ENCODE data around the gene ARHGAP30.
A peak's percentile ranks its signal among the peaks of the same experiment; 100 is the strongest.

The ARHGAP30 gene

GRCh38 chr1:161079436-161080110 is 9.9 kb upstream of the ARHGAP30 start:
- H3K23ac ChIP-seq (ENCODE audit: low read length) = no peak overlapping the region
- H2BK5ac ChIP-seq (ENCODE audit: low read length) = no peak overlapping the region
- peak overlapping the region; percentile 52 for H3K56ac ChIP-seq (ENCODE audit: low read length)
- no peak overlapping the region for H3K4ac ChIP-seq (ENCODE audit: low read depth, low read length)
- no peak overlapping the region for H2BK120ac ChIP-seq (ENCODE audit: low read depth, low read length)
- no peak overlapping the region for H3K27ac ChIP-seq (ENCODE audit: low read depth, low read length)
- H3K79me1 ChIP-seq (ENCODE audit: low read length) = no peaks in the 10 kb centered on the region
- H4K8ac ChIP-seq (ENCODE audit: low read depth, low read length) = no peak overlapping the region
- H3K9ac ChIP-seq (ENCODE audit: low read length) = no peak overlapping the region
- H3K4me3 ChIP-seq (ENCODE audit: low read length) = no peak overlapping the region
- no peak overlapping the region for H3K18ac ChIP-seq (ENCODE audit: low read length)
- H3K36me3 ChIP-seq (ENCODE audit: control insufficient read depth, insufficient read depth, low read length) = no peaks in the 10 kb centered on the region
- H3K79me2 ChIP-seq (ENCODE audit: control insufficient read depth, insufficient read depth, low read length) = no peaks in the 10 kb centered on the region
- no peak overlapping the region for H2BK15ac ChIP-seq (replicated peaks; ENCODE audit: low read depth)
- H3K4me1 ChIP-seq (ENCODE audit: control insufficient read depth, low read depth, low read length) = peaks cover 4% of the 10 kb centered on the region
- WGBS (ENCODE audit: extremely low coverage, insufficient coverage, low lambda C conversion rate) = no CpG with 5 or more reads among the region's 41 CpGs
- H3K27me3 ChIP-seq (ENCODE audit: insufficient read depth, low read length, poor library complexity) = no peaks in the 10 kb centered on the region
- no peak for DNase-seq
- no peak overlapping the region for H2AK5ac ChIP-seq (ENCODE audit: low read length)
- no peak overlapping the region for H3K4me2 ChIP-seq (ENCODE audit: low read length)
- H4K5ac ChIP-seq (ENCODE audit: low read length) = no peak overlapping the region

- Histone ChIP-seq H3K9ac (ENCODE audit: low read length) (no peak overlapping the region), H4K5ac (ENCODE audit: low read length) (no peak overlapping the region), H3K79me1 (ENCODE audit: low read length) (no peaks in the 10 kb centered on the region), H3K4me2 (ENCODE audit: low read length) (no peak overlapping the region), H3K36me3 (ENCODE audit: control insufficient read depth, insufficient read depth, low read length) (no peaks in the 10 kb centered on the region), H3K56ac (ENCODE audit: low read length) (no peak overlapping the region), H3K27ac (ENCODE audit: low read depth, low read length) (no peak overlapping the region), H2BK120ac (ENCODE audit: low read depth, low read length) (no peak overlapping the region), H3K27me3 (ENCODE audit: insufficient read depth, low read length, poor library complexity) (no peaks in the 10 kb centered on the region), H3K23ac (ENCODE audit: low read length) (no peak overlapping the region), H3K18ac (ENCODE audit: low read length) (no peak overlapping the region), H2AK5ac (ENCODE audit: low read length) (no peak overlapping the region), H4K8ac (ENCODE audit: low read depth, low read length) (no peak overlapping the region), H3K4me3 (ENCODE audit: low read length) (no peak overlapping the region), H3K79me2 (ENCODE audit: control insufficient read depth, insufficient read depth, low read length) (no peaks in the 10 kb centered on the region), H2BK5ac (ENCODE audit: low read length) (no peak overlapping the region), H2BK15ac (replicated peaks; ENCODE audit: low read depth) (no peak overlapping the region), H3K4me1 (ENCODE audit: control insufficient read depth, low read depth, low read length) (no peaks in the 10 kb centered on the region), H3K4ac (ENCODE audit: low read depth, low read length) (no peak overlapping the region)
- DNase-seq = no peak
- WGBS (ENCODE audit: extremely low coverage, insufficient coverage, low lambda C conversion rate) = no CpG with 5 or more reads among the region's 9 CpGs
These were observed 7.7 kb upstream of the ARHGAP30 start for GRCh38 chr1:161077426-161077825.

GRCh38 chr1:161076410-161076809 is 6.7 kb upstream of the ARHGAP30 start:
- H3K79me2 ChIP-seq (ENCODE audit: control insufficient read depth, insufficient read depth, low read length) = no peaks in the 10 kb centered on the region
- DNase-seq = no peak
- H4K8ac ChIP-seq (ENCODE audit: low read depth, low read length) = no peak overlapping the region
- no peak overlapping the region for H3K4ac ChIP-seq (ENCODE audit: low read depth, low read length)
- no peak overlapping the region for H3K4me2 ChIP-seq (ENCODE audit: low read length)
- H3K4me1 ChIP-seq (ENCODE audit: control insufficient read depth, low read depth, low read length) = no peaks in the 10 kb centered on the region
- no peak overlapping the region for H3K27ac ChIP-seq (ENCODE audit: low read depth, low read length)
- H3K79me1 ChIP-seq (ENCODE audit: low read length) = no peaks in the 10 kb centered on the region
- H3K18ac ChIP-seq (ENCODE audit: low read length) = no peak overlapping the region
- no peak overlapping the region for H3K9ac ChIP-seq (ENCODE audit: low read length)
- no peak overlapping the region for H2AK5ac ChIP-seq (ENCODE audit: low read length)
- H3K23ac ChIP-seq (ENCODE audit: low read length) = no peak overlapping the region
- no peak overlapping the region for H2BK5ac ChIP-seq (ENCODE audit: low read length)
- no peak overlapping the region for H2BK15ac ChIP-seq (replicated peaks; ENCODE audit: low read depth)
- H3K4me3 ChIP-seq (ENCODE audit: low read length) = no peak overlapping the region
- no peaks in the 10 kb centered on the region for H3K27me3 ChIP-seq (ENCODE audit: insufficient read depth, low read length, poor library complexity)
- no peak overlapping the region for H4K5ac ChIP-seq (ENCODE audit: low read length)
- no peak overlapping the region for H2BK120ac ChIP-seq (ENCODE audit: low read depth, low read length)
- H3K36me3 ChIP-seq (ENCODE audit: control insufficient read depth, insufficient read depth, low read length) = no peaks in the 10 kb centered on the region
- H3K56ac ChIP-seq (ENCODE audit: low read length) = no peak overlapping the region

- Histone ChIP-seq H3K27ac (ENCODE audit: low read depth, low read length) (no peak overlapping the region), H3K56ac (ENCODE audit: low read length) (peak overlapping the region; percentile 17)
- no CpG with 5 or more reads among the region's 12 CpGs for WGBS (ENCODE audit: extremely low coverage, insufficient coverage, low lambda C conversion rate)
These were observed 5.1 kb upstream of the ARHGAP30 start for GRCh38 chr1:161074676-161075368.

GRCh38 chr1:161073474-161074121 is 3.9 kb upstream of the ARHGAP30 start:
- H3K79me2 ChIP-seq (ENCODE audit: control insufficient read depth, insufficient read depth, low read length) = no peaks in the 10 kb centered on the region
- WGBS (ENCODE audit: extremely low coverage, insufficient coverage, low lambda C conversion rate) = no CpG with 5 or more reads among the region's 7 CpGs
- no peak overlapping the region for H2AK5ac ChIP-seq (ENCODE audit: low read length)
- no peaks in the 10 kb centered on the region for H3K4me1 ChIP-seq (ENCODE audit: control insufficient read depth, low read depth, low read length)
- H3K4me2 ChIP-seq (ENCODE audit: low read length) = no peak overlapping the region
- H3K4ac ChIP-seq (ENCODE audit: low read depth, low read length) = no peak overlapping the region
- H3K27ac ChIP-seq (ENCODE audit: low read depth, low read length) = no peak overlapping the region
- H3K18ac ChIP-seq (ENCODE audit: low read length) = no peak overlapping the region
- no peak overlapping the region for H3K56ac ChIP-seq (ENCODE audit: low read length)
- no peaks in the 10 kb centered on the region for H3K27me3 ChIP-seq (ENCODE audit: insufficient read depth, low read length, poor library complexity)
- no peak overlapping the region for H3K4me3 ChIP-seq (ENCODE audit: low read length)
- H4K5ac ChIP-seq (ENCODE audit: low read length) = no peak overlapping the region
- H3K79me1 ChIP-seq (ENCODE audit: low read length) = no peaks in the 10 kb centered on the region
- no peaks in the 10 kb centered on the region for H3K36me3 ChIP-seq (ENCODE audit: control insufficient read depth, insufficient read depth, low read length)
- no peak overlapping the region for H2BK120ac ChIP-seq (ENCODE audit: low read depth, low read length)
- H4K8ac ChIP-seq (ENCODE audit: low read depth, low read length) = no peak overlapping the region
- H3K23ac ChIP-seq (ENCODE audit: low read length) = no peak overlapping the region
- no peak for DNase-seq
- no peak overlapping the region for H2BK15ac ChIP-seq (replicated peaks; ENCODE audit: low read depth)
- H3K9ac ChIP-seq (ENCODE audit: low read length) = no peak overlapping the region
- no peak overlapping the region for H2BK5ac ChIP-seq (ENCODE audit: low read length)

More at GRCh38 chr1:161074676-161075368, 5.1 kb upstream of the ARHGAP30 start:
- Histone ChIP-seq H3K79me1 (ENCODE audit: low read length) (no peaks in the 10 kb centered on the region), H2BK120ac (ENCODE audit: low read depth, low read length) (no peak overlapping the region), H2BK5ac (ENCODE audit: low read length) (no peak overlapping the region), H4K5ac (ENCODE audit: low read length) (no peak overlapping the region), H3K9ac (ENCODE audit: low read length) (no peak overlapping the region), H3K23ac (ENCODE audit: low read length) (no peak overlapping the region), H3K36me3 (ENCODE audit: control insufficient read depth, insufficient read depth, low read length) (no peaks in the 10 kb centered on the region), H3K4me1 (ENCODE audit: control insufficient read depth, low read depth, low read length) (no peaks in the 10 kb centered on the region), H3K4me3 (ENCODE audit: low read length) (no peak overlapping the region), H3K27me3 (ENCODE audit: insufficient read depth, low read length, poor library complexity) (no peaks in the 10 kb centered on the region), H3K18ac (ENCODE audit: low read length) (no peak overlapping the region), H2BK15ac (replicated peaks; ENCODE audit: low read depth) (no peak overlapping the region), H3K79me2 (ENCODE audit: control insufficient read depth, insufficient read depth, low read length) (no peaks in the 10 kb centered on the region), H3K4ac (ENCODE audit: low read depth, low read length) (no peak overlapping the region), H3K4me2 (ENCODE audit: low read length) (no peak overlapping the region), H2AK5ac (ENCODE audit: low read length) (no peak overlapping the region), H4K8ac (ENCODE audit: low read depth, low read length) (no peak overlapping the region)
- DNase-seq = no peak
